HepG2 (cell line): Measurements from ENCODE around the gene AMIGO3. TPM values are rescaled to one million over a fixed set of nuclear protein-coding genes. Genes with fewer than 3 reads are reported as not detected.

Source experiments
- CREB1 ChIP-seq, 2 experiments: fragments of 450-650 bp in 1 of 2; IDR thresholded peaks; 2 replicates each; pipeline ENCODE4 v1.6.1; 2016 to 2017; ENCODE audit warnings: control low read depth in 1 of 2, mild to moderate bottlenecking in 1 of 2, missing compliant biosample characterization in 1 of 2, missing genetic modification characterization in 1 of 2
- GLI4 ChIP-seq: sonication (generic); formaldehyde crosslinking; IDR thresholded peaks from 2 replicates; pipeline ENCODE4 v1.5.1; 2020; ENCODE audit warnings: missing genetic modification reagents, mild to moderate bottlenecking, moderate library complexity, borderline replicate concordance
- KAT2B ChIP-seq: fragments of 150-350 bp; IDR thresholded peaks from 2 replicates; pipeline ENCODE4 v1.6.1; 2014; ENCODE audit warnings: low read depth, low read length, borderline replicate concordance
- MEIS1 ChIP-seq: sonication (generic); formaldehyde crosslinking; IDR thresholded peaks from 2 replicates; pipeline ENCODE4 v1.9.0; 2021; ENCODE audit warnings: mild to moderate bottlenecking, missing genetic modification reagents, moderate library complexity, borderline replicate concordance
- NAIF1 ChIP-seq: sonication (generic); formaldehyde crosslinking; IDR thresholded peaks from 2 replicates; pipeline ENCODE4 v1.5.0; 2020; ENCODE audit warnings: mild to moderate bottlenecking, missing genetic modification reagents, borderline replicate concordance
- PAWR ChIP-seq: sonication (generic); formaldehyde crosslinking; IDR thresholded peaks from 2 replicates; pipeline ENCODE4 v1.4.0; 2020; ENCODE audit warnings: missing genetic modification reagents, mild to moderate bottlenecking, borderline replicate concordance
- POLR2AphosphoS2 ChIP-seq: IDR thresholded peaks from 2 replicates; pipeline ENCODE4 v1.6.1; 2011; ENCODE audit warnings: low read depth, low read length, improper control_type of control experiment
- RNF219 ChIP-seq: sonication (generic); formaldehyde crosslinking; IDR thresholded peaks from 2 replicates; pipeline ENCODE4 v1.5.0; 2020; ENCODE audit warnings: mild to moderate bottlenecking, missing genetic modification reagents
- SMAD1 ChIP-seq: sonication (generic); formaldehyde crosslinking; IDR thresholded peaks from 2 replicates; pipeline ENCODE4 v1.4.0; 2020; ENCODE audit warnings: missing genetic modification reagents, low read depth, mild to moderate bottlenecking, borderline replicate concordance
- TOE1 ChIP-seq: sonication (generic); formaldehyde crosslinking; IDR thresholded peaks from 2 replicates; pipeline ENCODE4 v1.4.0; 2020; ENCODE audit warnings: mild to moderate bottlenecking, missing genetic modification reagents
- TSC22D2 ChIP-seq: sonication (generic); formaldehyde crosslinking; IDR thresholded peaks from 2 replicates; pipeline ENCODE4 v1.5.1; 2020; ENCODE audit warnings: missing genetic modification reagents, mild to moderate bottlenecking, borderline replicate concordance
- YY1 ChIP-seq: IDR thresholded peaks from 2 replicates; pipeline ENCODE4 v1.6.1; 2011; ENCODE audit warnings: low read length, low read depth, moderate library complexity, mild to moderate bottlenecking; ENCODE audit not compliant: insufficient read depth, insufficient replicate concordance
- ZMYM2 ChIP-seq: sonication (generic); formaldehyde crosslinking; IDR thresholded peaks from 2 replicates; pipeline ENCODE4 v1.8.0; 2022; ENCODE audit warnings: mild to moderate bottlenecking, missing genetic modification reagents
- ZNF275 ChIP-seq: sonication (generic); formaldehyde crosslinking; IDR thresholded peaks from 2 replicates; pipeline ENCODE4 v1.8.0; 2022; ENCODE audit warnings: missing genetic modification reagents, mild to moderate bottlenecking, inconsistent platforms, borderline replicate concordance
- ZNF496 ChIP-seq: sonication (generic); formaldehyde crosslinking; IDR thresholded peaks from 2 replicates; pipeline ENCODE4 v1.8.1; 2023; ENCODE audit warnings: mild to moderate bottlenecking, moderate library complexity, missing genetic modification reagents; ENCODE audit not compliant: insufficient replicate concordance
- ZNF543 ChIP-seq: sonication (generic); formaldehyde crosslinking; IDR thresholded peaks from 2 replicates; pipeline ENCODE4 v1.4.0; 2020; ENCODE audit warnings: mild to moderate bottlenecking, missing genetic modification reagents
- ZNF646 ChIP-seq: sonication (generic); formaldehyde crosslinking; IDR thresholded peaks from 2 replicates; pipeline ENCODE4 v1.9.0; 2021; ENCODE audit warnings: mild to moderate bottlenecking, missing genetic modification reagents
- ZNF839 ChIP-seq: sonication (generic); formaldehyde crosslinking; IDR thresholded peaks from 2 replicates; pipeline ENCODE4 v1.4.0; 2020; ENCODE audit warnings: missing genetic modification reagents, mild to moderate bottlenecking, borderline replicate concordance
- polyA plus RNA-seq, 8 experiments: library from polyadenylated mRNA; depleted of rRNA in 3 of 8; stranded (reverse) in 7 of 8; unstranded in 1 of 8; fragments of >200 nt; fragmentation: Illumina TruSeq in 4 of 8; extraction: Trizol in 4 of 8; gene quantifications; 2 replicates each; pipeline versions ENCODE4 v1.2.1 to v1.2.3, GENCODE V29; 2011 to 2016; ENCODE audit warnings: low read depth in 4 of 8, missing spikeins in 1 of 8, mixed read lengths in 1 of 8; ENCODE audit not compliant: insufficient read depth in 1 of 8
- total RNA-seq, 5 experiments: library from RNA; depleted of rRNA; stranded (reverse); fragments of >200 nt; fragmentation: Illumina TruSeq; extraction: Trizol; gene quantifications; 2 replicates each; pipeline ENCODE4 v1.2.3, GENCODE V29; 2016; ENCODE audit warnings: low read depth in 1 of 5

Gene AMIGO3
- total and polyA plus RNA-seq, 2 of the 13 experiments (the other 11 are each of a cell fraction or from before 2014, with no cell fraction given): 0.35 TPM; not detected in 1

- no peak for TF ChIP-seq TOE1 (CRISPR knock-in tag)
- no peak for TF ChIP-seq NAIF1 (CRISPR knock-in tag)
- TF ChIP-seq ZNF543: no peak
- TF ChIP-seq SMAD1: peak; percentile 88; the same call in 1 of the 2 replicates
- peak; percentile 72; the same call in 1 of the 2 replicates for TF ChIP-seq ZMYM2 (CRISPR knock-in tag)
- TF ChIP-seq ZNF275 (CRISPR knock-in tag): peak; percentile 67; the same call in 1 of the 2 replicates
- no peak for TF ChIP-seq ZNF496
- TF ChIP-seq MEIS1 (CRISPR knock-in tag): peak; percentile 63
- no peak for TF ChIP-seq ZNF646
- no peak for TF ChIP-seq TSC22D2 (CRISPR knock-in tag)
- TF ChIP-seq ZNF839 (CRISPR knock-in tag): 0 out of 2 replicates have a peak, but pooled peaks have one; percentile 15
- TF ChIP-seq GLI4 (CRISPR knock-in tag): 0 out of 2 replicates have a peak, but pooled peaks have one; percentile 25
- no peak for TF ChIP-seq PAWR
- peak; percentile 30 for TF ChIP-seq YY1
- peak; percentile 34; the same call in 1 of the 2 replicates for TF ChIP-seq CREB1 (IDR thresholded peaks at IDR 0.05)
- no peak for TF ChIP-seq CREB1 (CRISPR knock-in tag; IDR thresholded peaks at IDR 0.05)
- no peak for TF ChIP-seq POLR2AphosphoS2
- no peak for TF ChIP-seq KAT2B
- no peak for TF ChIP-seq RNF219 (CRISPR knock-in tag)
These were observed 45.6 kb downstream of the AMIGO3 start, which contains the start of gene APEH (continued) for GRCh38 chr3:49673715-49674496.
